Superior temporal gyrus (tissue), 1 donor: ENCODE data around the gene GSPT2.
"Not testable (repeated sequence)": the region's sequence is repeated elsewhere in the genome, so short reads cannot be mapped to it uniquely, and the experiment has no call there.

Experiments
- DNase-seq: peaks from one replicate; pipeline ENCODE4 v3.0.0-alpha.2; 2016; ENCODE audit errors: extremely low spot score

GSPT2 gene

GRCh38 chrX:51743179-51743957 is at the start of gene GSPT2:
GSPT2 (plus strand) TSS chrX:51743442; CDS start chrX:51743627, 185 bp downstream.
- DNase-seq = peak; percentile 69

GRCh38 chrX:51694254-51694653 is 49.0 kb upstream of the GSPT2 start:
- no peak for DNase-seq

- DNase-seq = no peak
Observed at GRCh38 chrX:51697397-51697796, 45.8 kb upstream of the GSPT2 start.

- not testable (repeated sequence) for DNase-seq
Observed at GRCh38 chrX:51710277-51711164, 32.7 kb upstream of the GSPT2 start, which contains the start of gene CENPVL1. CENPVL1 (plus strand) TSS chrX:51710512; CDS start chrX:51710512, 0 bp downstream.

GRCh38 chrX:51712943-51713647 is 30.1 kb upstream of the GSPT2 start:
- DNase-seq = not testable (repeated sequence)

- DNase-seq = no peak
Observed at GRCh38 chrX:51728202-51728601, 15.0 kb upstream of the GSPT2 start.

GRCh38 chrX:51737091-51737490 is 6.2 kb upstream of the GSPT2 start:
- DNase-seq = no peak

GRCh38 chrX:51742586-51742985 is 656 bp upstream of the GSPT2 start:
- DNase-seq = no peak

- DNase-seq = no peak
Observed at GRCh38 chrX:51747671-51748070, 4.4 kb downstream of the GSPT2 start.

- peak; percentile 26 for DNase-seq
Observed at GRCh38 chrX:51759055-51759839, 16.0 kb downstream of the GSPT2 start.

- no peak for DNase-seq
Observed at GRCh38 chrX:51760657-51761056, 17.4 kb downstream of the GSPT2 start.

GRCh38 chrX:51766546-51766945 is 23.3 kb downstream of the GSPT2 start:
- no peak for DNase-seq

GRCh38 chrX:51776851-51777250 is 33.6 kb downstream of the GSPT2 start:
- no peak for DNase-seq

GRCh38 chrX:51779306-51779705 is 36.1 kb downstream of the GSPT2 start:
- DNase-seq = no peak

GRCh38 chrX:51795136-51795535 is 51.9 kb downstream of the GSPT2 start:
- DNase-seq = no peak
